Neural cell (in vitro differentiated cells): Measurements from ENCODE around the gene GOLGA3. TPM values are rescaled to one million over a fixed set of nuclear protein-coding genes. Genes with fewer than 3 reads are reported as not detected.

Experiments used
- H2AFZ ChIP-seq: fragments of 200-600, 300-800 bp; sonication (generic), shearing (Covaris generic); 2 replicates; pipeline ENCODE4 v1.6.0; 2014; ENCODE audit warnings: low read depth, mild to moderate bottlenecking, antibody characterized with exemption, low read length, moderate library complexity
- H3F3A ChIP-seq: fragments of 200-600 bp; shearing (Covaris generic); 2 replicates; pipeline ENCODE4 v1.6.1; 2016; ENCODE audit warnings: mild to moderate bottlenecking, moderate library complexity, mixed read lengths, antibody characterized with exemption, low read length; ENCODE audit not compliant: insufficient read depth, poor library complexity, severe bottlenecking
- H3K27ac ChIP-seq: fragments of 200-600, 300-800 bp; sonication (generic), shearing (Covaris generic); 2 replicates; pipeline ENCODE4 v1.5.1; 2014; ENCODE audit warnings: mild to moderate bottlenecking, low read length, moderate library complexity
- H3K27me3 ChIP-seq: fragments of 300-800, 200-600 bp; sonication (generic), shearing (Covaris generic); 2 replicates; pipeline ENCODE4 v1.6.0; 2014; ENCODE audit warnings: mild to moderate bottlenecking, low read depth, low read length, moderate library complexity; ENCODE audit not compliant: insufficient read depth
- H3K36me3 ChIP-seq: fragments of 300-800, 200-600 bp; sonication (generic), shearing (Covaris generic); 2 replicates; pipeline ENCODE4 v1.5.1; 2014; ENCODE audit warnings: mild to moderate bottlenecking, antibody characterized with exemption, low read length, moderate library complexity; ENCODE audit not compliant: insufficient read depth
- H3K4me2 ChIP-seq: fragments of 300-800, 200-600 bp; sonication (generic), shearing (Covaris generic); 2 replicates; pipeline ENCODE4 v1.6.0; 2014; ENCODE audit warnings: mild to moderate bottlenecking, low read length
- H3K4me3 ChIP-seq: fragments of 300-800, 200-600 bp; sonication (generic), shearing (Covaris generic); 2 replicates; pipeline ENCODE4 v1.5.1; 2014; ENCODE audit warnings: mild to moderate bottlenecking, low read length, moderate library complexity
- H3K79me2 ChIP-seq: fragments of 200-600 bp; shearing (Covaris generic); replicated peaks from 2 replicates; pipeline ENCODE4 v1.6.0; 2014; ENCODE audit warnings: mild to moderate bottlenecking, low read length, moderate library complexity; ENCODE audit not compliant: insufficient read depth
- H3K9ac ChIP-seq: fragments of 300-800, 200-600 bp; sonication (generic), shearing (Covaris generic); 2 replicates; pipeline ENCODE4 v1.6.1; 2016; ENCODE audit warnings: mild to moderate bottlenecking, low read length, mixed read lengths
- H3K9me2 ChIP-seq: fragments of 200-600 bp; shearing (Covaris generic); 2 replicates; pipeline ENCODE4 v1.6.1; 2016; ENCODE audit warnings: mild to moderate bottlenecking, low read length, mixed read lengths; ENCODE audit not compliant: insufficient read depth
- H3K9me3 ChIP-seq: fragments of 200-600, 300-800 bp; sonication (generic), shearing (Covaris generic); 2 replicates; pipeline ENCODE4 v1.6.1; 2016; ENCODE audit warnings: mild to moderate bottlenecking, mixed run types, low read length, moderate library complexity, mixed read lengths
- H4K20me1 ChIP-seq: fragments of 200-600 bp; shearing (Covaris generic); 2 replicates; pipeline ENCODE4 v1.6.1; 2016; ENCODE audit warnings: mild to moderate bottlenecking, mixed run types; ENCODE audit not compliant: insufficient read depth
- EP300 ChIP-seq: fragments of 450-650 bp; conservative IDR thresholded peaks from 2 replicates; pipeline ENCODE4 v1.6.1; 2014; ENCODE audit warnings: antibody characterized with exemption, mild to moderate bottlenecking, moderate library complexity; ENCODE audit not compliant: poor library complexity, severe bottlenecking
- EZH2 ChIP-seq: fragments of 200-600, 300-800 bp; shearing (Covaris generic), sonication (generic); IDR thresholded peaks from 2 replicates; pipeline ENCODE4 v1.6.1; 2014; ENCODE audit warnings: antibody characterized with exemption, low read length, borderline replicate concordance, mild to moderate bottlenecking; ENCODE audit not compliant: insufficient read depth, poor library complexity, severe bottlenecking
- MXI1 ChIP-seq: fragments of 450-650 bp; conservative IDR thresholded peaks from 2 replicates; pipeline ENCODE4 v1.6.1; 2014; ENCODE audit warnings: antibody characterized with exemption, mild to moderate bottlenecking; ENCODE audit not compliant: poor library complexity, severe bottlenecking
- POLR2AphosphoS5 ChIP-seq: IDR thresholded peaks from 2 replicates; pipeline ENCODE4 v1.6.1; 2012
- RAD21 ChIP-seq: fragments of 450-650 bp; conservative IDR thresholded peaks from 2 replicates; pipeline ENCODE4 v1.6.1; 2014; ENCODE audit warnings: antibody characterized with exemption, mild to moderate bottlenecking, moderate library complexity
- SMC3 ChIP-seq: fragments of 450-650 bp; conservative IDR thresholded peaks from 2 replicates; pipeline ENCODE4 v1.6.1; 2014; ENCODE audit warnings: antibody characterized with exemption, mild to moderate bottlenecking, moderate library complexity; ENCODE audit not compliant: poor library complexity
- TAF1 ChIP-seq: IDR thresholded peaks from 2 replicates; pipeline ENCODE4 v1.6.1; 2012; ENCODE audit warnings: low read depth
- polyA plus RNA-seq: library from polyadenylated mRNA; depleted of rRNA; stranded (reverse); fragments of >200 nt; gene quantifications from 2 replicates; pipeline ENCODE4 v1.2.3, GENCODE V29; 2014
- TF ChIP-seq, protein P1 (sequence below): IDR thresholded peaks from 2 replicates; pipeline ENCODE4 v1.6.1; 2012; ENCODE audit warnings: borderline replicate concordance
- TF ChIP-seq, protein P2 (sequence below): fragments of 450-650 bp; IDR thresholded peaks from 2 replicates; pipeline ENCODE4 v1.5.1; 2014; ENCODE audit warnings: antibody characterized with exemption, mild to moderate bottlenecking, moderate library complexity; ENCODE audit not compliant: poor library complexity, severe bottlenecking

The GOLGA3 gene
- polyA plus RNA-seq, 1 donor from 2014 or later, result 16.7 TPM

DNA sequence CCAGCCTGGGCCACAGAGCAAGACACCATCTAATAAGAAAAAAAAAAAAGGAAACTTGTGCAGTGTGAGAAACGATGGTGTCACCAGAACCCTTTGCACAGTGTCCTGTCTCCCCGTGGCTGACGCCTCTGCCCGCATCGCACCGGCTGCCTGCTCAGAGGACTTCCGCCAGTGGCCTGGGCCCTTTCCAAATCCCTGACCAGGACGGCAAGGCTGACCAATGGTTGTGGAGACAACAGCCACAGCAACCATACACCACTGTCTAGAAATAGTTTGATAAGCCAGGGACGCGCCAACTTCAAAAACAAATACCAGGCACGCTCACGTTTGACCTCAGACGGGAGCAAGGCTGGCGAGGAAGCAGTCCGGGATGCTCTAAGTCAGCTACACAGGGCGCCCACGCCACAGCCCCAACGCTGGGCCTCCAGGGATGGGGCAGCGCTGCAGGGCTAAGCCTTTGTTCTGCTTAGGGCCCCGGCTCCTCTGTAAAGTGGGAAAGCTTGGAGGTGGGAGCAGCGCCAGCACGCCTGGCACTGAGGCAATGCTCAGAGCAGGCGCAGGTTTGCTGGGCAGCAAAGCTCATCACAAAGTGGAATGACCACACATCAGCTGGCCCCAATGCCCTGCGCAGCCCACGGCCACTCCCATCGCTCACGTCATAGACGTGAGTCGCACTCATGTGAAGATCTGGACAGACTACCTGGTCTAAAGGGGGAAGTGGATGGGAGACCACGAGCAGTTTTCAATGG, 105.5 kb downstream of the GOLGA3 start:
- Histone ChIP-seq H3K27me3 (no peaks in the 10 kb centered on the region), H3K36me3 (no peaks in the 10 kb centered on the region), H3K4me3 (no peak overlapping the region), H4K20me1 (no peaks in the 10 kb centered on the region), H3F3A (no peaks in the 10 kb centered on the region), H3K9me2 (no peaks in the 10 kb centered on the region), H3K4me2 (no peak overlapping the region), H3K9ac (no peak overlapping the region), H2AFZ (no peak overlapping the region), H3K27ac (no peak overlapping the region), H3K79me2 (no peaks in the 10 kb centered on the region), H3K9me3 (no peaks in the 10 kb centered on the region)
- TF ChIP-seq EP300, result no peak
- TF ChIP-seq, protein P1, sequence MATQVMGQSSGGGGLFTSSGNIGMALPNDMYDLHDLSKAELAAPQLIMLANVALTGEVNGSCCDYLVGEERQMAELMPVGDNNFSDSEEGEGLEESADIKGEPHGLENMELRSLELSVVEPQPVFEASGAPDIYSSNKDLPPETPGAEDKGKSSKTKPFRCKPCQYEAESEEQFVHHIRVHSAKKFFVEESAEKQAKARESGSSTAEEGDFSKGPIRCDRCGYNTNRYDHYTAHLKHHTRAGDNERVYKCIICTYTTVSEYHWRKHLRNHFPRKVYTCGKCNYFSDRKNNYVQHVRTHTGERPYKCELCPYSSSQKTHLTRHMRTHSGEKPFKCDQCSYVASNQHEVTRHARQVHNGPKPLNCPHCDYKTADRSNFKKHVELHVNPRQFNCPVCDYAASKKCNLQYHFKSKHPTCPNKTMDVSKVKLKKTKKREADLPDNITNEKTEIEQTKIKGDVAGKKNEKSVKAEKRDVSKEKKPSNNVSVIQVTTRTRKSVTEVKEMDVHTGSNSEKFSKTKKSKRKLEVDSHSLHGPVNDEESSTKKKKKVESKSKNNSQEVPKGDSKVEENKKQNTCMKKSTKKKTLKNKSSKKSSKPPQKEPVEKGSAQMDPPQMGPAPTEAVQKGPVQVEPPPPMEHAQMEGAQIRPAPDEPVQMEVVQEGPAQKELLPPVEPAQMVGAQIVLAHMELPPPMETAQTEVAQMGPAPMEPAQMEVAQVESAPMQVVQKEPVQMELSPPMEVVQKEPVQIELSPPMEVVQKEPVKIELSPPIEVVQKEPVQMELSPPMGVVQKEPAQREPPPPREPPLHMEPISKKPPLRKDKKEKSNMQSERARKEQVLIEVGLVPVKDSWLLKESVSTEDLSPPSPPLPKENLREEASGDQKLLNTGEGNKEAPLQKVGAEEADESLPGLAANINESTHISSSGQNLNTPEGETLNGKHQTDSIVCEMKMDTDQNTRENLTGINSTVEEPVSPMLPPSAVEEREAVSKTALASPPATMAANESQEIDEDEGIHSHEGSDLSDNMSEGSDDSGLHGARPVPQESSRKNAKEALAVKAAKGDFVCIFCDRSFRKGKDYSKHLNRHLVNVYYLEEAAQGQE, result no peak
- TF ChIP-seq SMC3, result no peak
- TF ChIP-seq, protein P2, sequence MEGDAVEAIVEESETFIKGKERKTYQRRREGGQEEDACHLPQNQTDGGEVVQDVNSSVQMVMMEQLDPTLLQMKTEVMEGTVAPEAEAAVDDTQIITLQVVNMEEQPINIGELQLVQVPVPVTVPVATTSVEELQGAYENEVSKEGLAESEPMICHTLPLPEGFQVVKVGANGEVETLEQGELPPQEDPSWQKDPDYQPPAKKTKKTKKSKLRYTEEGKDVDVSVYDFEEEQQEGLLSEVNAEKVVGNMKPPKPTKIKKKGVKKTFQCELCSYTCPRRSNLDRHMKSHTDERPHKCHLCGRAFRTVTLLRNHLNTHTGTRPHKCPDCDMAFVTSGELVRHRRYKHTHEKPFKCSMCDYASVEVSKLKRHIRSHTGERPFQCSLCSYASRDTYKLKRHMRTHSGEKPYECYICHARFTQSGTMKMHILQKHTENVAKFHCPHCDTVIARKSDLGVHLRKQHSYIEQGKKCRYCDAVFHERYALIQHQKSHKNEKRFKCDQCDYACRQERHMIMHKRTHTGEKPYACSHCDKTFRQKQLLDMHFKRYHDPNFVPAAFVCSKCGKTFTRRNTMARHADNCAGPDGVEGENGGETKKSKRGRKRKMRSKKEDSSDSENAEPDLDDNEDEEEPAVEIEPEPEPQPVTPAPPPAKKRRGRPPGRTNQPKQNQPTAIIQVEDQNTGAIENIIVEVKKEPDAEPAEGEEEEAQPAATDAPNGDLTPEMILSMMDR, result no peak
- TF ChIP-seq POLR2AphosphoS5, result no peak
- no peak for TF ChIP-seq RAD21
- no peak for TF ChIP-seq MXI1
- no peak for TF ChIP-seq EZH2
- TF ChIP-seq TAF1, result no peak

DNA sequence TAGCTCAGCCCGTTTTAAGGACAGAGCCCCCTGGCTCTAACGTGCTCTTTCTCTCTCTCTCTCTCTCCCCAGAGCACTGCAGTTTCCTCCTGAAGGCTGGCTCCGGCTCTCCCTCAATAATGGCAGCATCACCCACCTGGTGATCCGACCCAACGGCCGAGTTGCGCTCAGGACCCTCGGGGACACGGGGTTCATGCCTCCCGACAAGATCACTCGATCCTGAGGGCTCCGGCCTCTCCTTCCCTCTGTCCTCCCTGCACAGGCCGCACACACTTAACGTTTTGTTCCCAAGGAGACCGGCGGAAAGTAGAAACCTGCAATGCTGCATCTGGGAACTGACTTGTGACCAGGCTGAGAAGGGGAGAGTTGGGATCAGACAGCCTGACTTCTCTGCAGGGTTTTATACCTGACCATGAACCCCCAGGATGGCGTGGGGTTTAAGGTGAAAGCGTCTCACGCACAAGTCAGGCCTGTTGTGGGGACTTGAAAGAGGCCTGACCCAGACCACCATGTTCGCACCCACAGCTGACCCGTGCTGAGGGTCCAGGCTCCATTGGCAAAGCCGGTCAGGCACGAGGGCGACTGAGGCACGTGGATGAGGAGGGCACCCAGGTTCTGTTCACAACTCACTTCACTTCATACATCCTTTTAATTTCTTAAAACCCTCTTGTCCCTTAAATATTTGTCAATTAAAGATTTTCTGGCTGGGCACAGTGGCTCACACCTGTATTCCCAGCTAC, 107.9 kb downstream of the GOLGA3 start:
- no peak overlapping the region for H3K4me3 ChIP-seq
- H4K20me1 ChIP-seq, result no peaks in the 10 kb centered on the region
- no peaks in the 10 kb centered on the region for H3K9me3 ChIP-seq
- no peak overlapping the region for H3K27ac ChIP-seq
- no peaks in the 10 kb centered on the region for H3K27me3 ChIP-seq
- H3K36me3 ChIP-seq, result no peaks in the 10 kb centered on the region
- no peak overlapping the region for H2AFZ ChIP-seq
- H3F3A ChIP-seq, result no peaks in the 10 kb centered on the region
- no peak overlapping the region for H3K4me2 ChIP-seq
- no peak overlapping the region for H3K9ac ChIP-seq
- TF ChIP-seq EP300, result no peak
- no peak for TF ChIP-seq RAD21
- no peak for TF ChIP-seq MXI1
- no peak for TF ChIP-seq SMC3
- no peak for TF ChIP-seq TAF1
- no peak for TF ChIP-seq EZH2
- TF ChIP-seq, protein P2, result no peak
- TF ChIP-seq POLR2AphosphoS5, result no peak
- TF ChIP-seq, protein P1, result no peak
- H3K9me2 ChIP-seq, result no peaks in the 10 kb centered on the region
- H3K79me2 ChIP-seq, result no peaks in the 10 kb centered on the region
